H1 (cell line): Measurements from ENCODE around the gene MRTFB.

Source experiments
- ASH2L ChIP-seq: fragments of 200-600, 300-600 bp; sonication (generic); IDR thresholded peaks from one replicate; pipeline ENCODE4 v1.7.1; 2017; ENCODE audit warnings: low read length
- EP300 ChIP-seq, 2 experiments: IDR thresholded peaks; 1 replicate in 1 of 2; 2 replicates in 1 of 2; pipeline ENCODE4 v1.6.1; 2011 to 2012; ENCODE audit warnings: low read depth in 2 of 2, low read length in 2 of 2, mild to moderate bottlenecking in 2 of 2, borderline replicate concordance in 1 of 2, inconsistent platforms in 1 of 2, moderate library complexity in 1 of 2
- HDAC2 ChIP-seq, 2 experiments: fragments of 300-600 bp in 1 of 2; sonication (generic) in 1 of 2; IDR thresholded peaks; 2 replicates each; pipeline ENCODE4 v1.6.1; 2011 to 2012; ENCODE audit warnings: low read depth in 2 of 2, low read length in 2 of 2, mild to moderate bottlenecking in 2 of 2, moderate library complexity in 2 of 2, borderline replicate concordance in 1 of 2, inconsistent platforms in 1 of 2
- POLR2A ChIP-seq, 2 experiments: IDR thresholded peaks; 1 replicate in 1 of 2; 2 replicates in 1 of 2; pipeline ENCODE4 v1.6.1; 2011; ENCODE audit warnings: low read depth in 2 of 2, low read length in 2 of 2, mild to moderate bottlenecking in 2 of 2; ENCODE audit errors: control extremely low read depth in 1 of 2
- POLR2AphosphoS5 ChIP-seq: IDR thresholded peaks from 2 replicates; pipeline ENCODE4 v1.6.1; 2011; ENCODE audit warnings: low read depth, low read length
- RFX5 ChIP-seq: IDR thresholded peaks from 2 replicates; pipeline ENCODE4 v1.6.1; 2011; ENCODE audit warnings: low read depth, low read length, improper control_type of control experiment, borderline replicate concordance
- SIN3A ChIP-seq, 2 experiments: IDR thresholded peaks in 1 of 2; conservative IDR thresholded peaks in 1 of 2; 2 replicates each; pipeline ENCODE4 v1.6.1; 2011 to 2012; ENCODE audit warnings: low read length in 2 of 2, improper control_type of control experiment in 1 of 2, low read depth in 1 of 2, mild to moderate bottlenecking in 1 of 2
- SIRT6 ChIP-seq: IDR thresholded peaks from one replicate; pipeline ENCODE4 v1.7.1; 2012; ENCODE audit warnings: low read length, inconsistent platforms
- SP2 ChIP-seq: IDR thresholded peaks from 2 replicates; pipeline ENCODE4 v1.6.1; 2012; ENCODE audit warnings: mild to moderate bottlenecking, low read length, inconsistent platforms
- TF ChIP-seq, protein P1 (sequence below): IDR thresholded peaks from 2 replicates; pipeline ENCODE4 v1.6.1; 2012; ENCODE audit warnings: inconsistent platforms
- TF ChIP-seq, protein P2 (sequence below), 3 experiments: IDR thresholded peaks; 1 replicate in 2 of 3; 2 replicates in 1 of 3; pipeline versions ENCODE4 v1.5.1 to v1.6.1; 2011; ENCODE audit warnings: low read length in 3 of 3, mild to moderate bottlenecking in 3 of 3, inconsistent platforms in 2 of 3, low read depth in 1 of 3, moderate library complexity in 1 of 3; ENCODE audit not compliant: insufficient read depth in 1 of 3; ENCODE audit errors: control extremely low read depth in 1 of 3

GRCh38 chr16:14236401-14236800, 165.3 kb downstream of the MRTFB start:
- TF ChIP-seq POLR2AphosphoS5 (no peak), RFX5 (no peak), ASH2L (no peak), HDAC2 (IDR thresholded peaks at IDR 0.05; ENCODE audit: borderline replicate concordance in 1 of 2, low read depth in 2 of 2, low read length in 2 of 2) (no peak), SIRT6 (no peak), EP300 (IDR thresholded peaks at IDR 0.05; ENCODE audit: borderline replicate concordance in 1 of 2, low read depth in 2 of 2, low read length in 2 of 2) (no peak), POLR2A (IDR thresholded peaks at IDR 0.05; ENCODE audit: control extremely low read depth in 1 of 2, low read depth in 2 of 2, low read length in 2 of 2) (no peak), SIN3A (conservative IDR thresholded peaks at IDR 0.05 in 1 of 2, IDR thresholded peaks at IDR 0.05 in 1 of 2; ENCODE audit: low read depth in 1 of 2, low read length in 2 of 2) (no peak), SP2 (no peak)
- TF ChIP-seq, protein P1, sequence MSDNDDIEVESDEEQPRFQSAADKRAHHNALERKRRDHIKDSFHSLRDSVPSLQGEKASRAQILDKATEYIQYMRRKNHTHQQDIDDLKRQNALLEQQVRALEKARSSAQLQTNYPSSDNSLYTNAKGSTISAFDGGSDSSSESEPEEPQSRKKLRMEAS: no peak
- TF ChIP-seq, protein P2, sequence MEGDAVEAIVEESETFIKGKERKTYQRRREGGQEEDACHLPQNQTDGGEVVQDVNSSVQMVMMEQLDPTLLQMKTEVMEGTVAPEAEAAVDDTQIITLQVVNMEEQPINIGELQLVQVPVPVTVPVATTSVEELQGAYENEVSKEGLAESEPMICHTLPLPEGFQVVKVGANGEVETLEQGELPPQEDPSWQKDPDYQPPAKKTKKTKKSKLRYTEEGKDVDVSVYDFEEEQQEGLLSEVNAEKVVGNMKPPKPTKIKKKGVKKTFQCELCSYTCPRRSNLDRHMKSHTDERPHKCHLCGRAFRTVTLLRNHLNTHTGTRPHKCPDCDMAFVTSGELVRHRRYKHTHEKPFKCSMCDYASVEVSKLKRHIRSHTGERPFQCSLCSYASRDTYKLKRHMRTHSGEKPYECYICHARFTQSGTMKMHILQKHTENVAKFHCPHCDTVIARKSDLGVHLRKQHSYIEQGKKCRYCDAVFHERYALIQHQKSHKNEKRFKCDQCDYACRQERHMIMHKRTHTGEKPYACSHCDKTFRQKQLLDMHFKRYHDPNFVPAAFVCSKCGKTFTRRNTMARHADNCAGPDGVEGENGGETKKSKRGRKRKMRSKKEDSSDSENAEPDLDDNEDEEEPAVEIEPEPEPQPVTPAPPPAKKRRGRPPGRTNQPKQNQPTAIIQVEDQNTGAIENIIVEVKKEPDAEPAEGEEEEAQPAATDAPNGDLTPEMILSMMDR (IDR thresholded peaks at IDR 0.05; ENCODE audit: control extremely low read depth in 1 of 3, insufficient read depth in 1 of 3, low read depth in 1 of 3, low read length in 3 of 3): no peak
